ENCODE results near the gene ZNF575. TPM values are rescaled to one million over a fixed set of nuclear protein-coding genes. Genes with fewer than 3 reads are reported as not detected.
"Not testable (repeated sequence)": the region's sequence is repeated elsewhere in the genome, so short reads cannot be mapped to it uniquely, and the experiment has no call there.

Gene ZNF575
- total RNA-seq, 1 donor from 2014 or later, result 1.5 TPM

DNA sequence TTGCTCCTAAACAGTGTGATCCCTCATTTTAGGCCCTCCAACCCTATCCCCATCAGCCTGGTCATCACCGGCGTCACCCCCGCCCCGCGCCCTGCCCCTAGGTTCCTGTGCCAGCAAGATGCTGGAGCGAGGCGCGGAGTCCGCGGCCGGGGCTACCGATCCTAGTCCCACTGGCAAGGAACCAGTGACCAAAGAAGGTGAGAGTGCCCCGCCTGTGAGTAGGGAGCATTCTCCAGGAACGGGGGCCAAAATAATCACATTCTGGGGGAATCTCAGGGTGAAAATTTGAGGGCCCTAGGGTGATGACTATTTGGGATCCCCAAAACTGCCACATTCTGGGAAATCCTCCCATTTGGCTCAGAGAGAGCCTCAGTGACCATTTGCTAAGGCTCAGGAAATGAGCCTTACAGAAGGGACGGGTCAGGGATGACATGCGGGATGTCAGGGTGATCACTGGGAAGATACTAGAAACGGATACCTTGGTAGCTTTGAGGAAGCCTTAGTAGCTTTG lies 1.4 kb downstream of the ZNF575 start:
- no peak for ATAC-seq (ENCODE audit: poor library complexity)
- intact Hi-C loops (cut with DNase I), result no loop called here
- DNase-seq, result no peak

DNA sequence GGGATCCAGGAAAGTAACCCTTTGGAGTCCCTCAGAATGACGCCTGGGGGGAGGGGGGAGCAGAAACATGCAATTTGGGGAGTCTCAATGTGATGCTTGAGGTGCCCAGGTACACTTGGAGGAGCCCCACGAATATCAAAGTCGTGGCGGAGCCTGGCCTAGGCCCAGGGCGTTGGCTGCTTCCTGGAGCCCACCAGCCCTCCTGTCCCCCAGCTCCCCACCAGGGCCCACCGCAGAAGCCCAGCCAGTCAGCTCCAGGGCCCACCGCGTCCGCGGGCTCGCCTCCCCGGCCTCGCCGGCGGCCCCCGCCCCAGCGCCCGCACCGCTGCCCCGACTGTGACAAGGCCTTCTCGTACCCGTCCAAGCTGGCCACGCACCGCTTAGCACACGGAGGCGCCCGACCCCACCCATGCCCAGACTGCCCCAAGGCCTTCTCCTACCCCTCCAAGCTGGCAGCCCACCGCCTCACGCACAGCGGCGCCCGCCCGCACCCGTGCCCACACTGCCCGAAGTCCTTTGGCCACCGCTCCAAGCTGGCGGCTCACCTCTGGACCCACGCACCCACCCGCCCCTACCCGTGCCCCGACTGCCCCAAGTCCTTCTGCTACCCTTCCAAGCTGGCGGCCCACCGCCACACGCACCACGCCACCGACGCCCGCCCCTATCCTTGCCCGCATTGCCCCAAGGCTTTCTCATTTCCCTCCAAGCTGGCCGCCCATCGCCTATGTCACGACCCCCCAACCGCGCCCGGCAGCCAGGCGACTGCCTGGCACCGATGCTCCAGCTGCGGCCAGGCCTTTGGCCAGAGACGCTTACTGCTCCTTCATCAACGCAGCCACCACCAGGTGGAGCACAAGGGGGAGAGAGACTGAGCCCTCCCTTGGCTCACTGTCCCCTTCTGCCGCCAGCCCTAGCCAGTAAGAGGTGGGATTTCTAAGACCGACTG lies 2.1 kb downstream of the ZNF575 start:
- intact Hi-C loops (cut with DNase I), result loop anchor here (5.0 kb wide), 1 partner anchor 117 kb away; no protein-coding TSS in a partner anchor
- ATAC-seq (ENCODE audit: poor library complexity) (peak; percentile 5), DNase-seq (peak; percentile 82)

DNA sequence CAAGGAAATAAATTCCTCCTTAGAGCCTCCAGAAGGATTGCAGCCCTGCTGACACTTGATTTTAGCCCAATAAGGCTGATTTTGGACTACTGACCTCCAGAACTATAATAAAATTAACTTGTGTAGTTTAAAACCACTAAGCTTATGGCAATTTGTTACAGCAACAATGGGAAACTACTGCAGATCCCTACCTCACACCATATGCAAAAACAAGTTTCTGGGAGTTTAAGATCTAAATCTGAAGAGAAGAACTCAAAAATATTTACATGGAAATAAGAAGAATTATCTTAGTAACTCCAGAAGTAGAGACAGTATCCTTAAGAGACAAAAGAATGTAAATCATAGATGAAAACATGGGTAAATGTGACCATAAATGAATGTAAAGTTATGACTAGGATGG lies 5.9 kb downstream of the ZNF575 start:
- no peak for ATAC-seq (ENCODE audit: poor library complexity)
- DNase-seq, result no peak
- intact Hi-C loops (cut with DNase I), result loop anchor here (5.0 kb wide), 1 partner anchor 113 kb away; no protein-coding TSS in a partner anchor

DNA sequence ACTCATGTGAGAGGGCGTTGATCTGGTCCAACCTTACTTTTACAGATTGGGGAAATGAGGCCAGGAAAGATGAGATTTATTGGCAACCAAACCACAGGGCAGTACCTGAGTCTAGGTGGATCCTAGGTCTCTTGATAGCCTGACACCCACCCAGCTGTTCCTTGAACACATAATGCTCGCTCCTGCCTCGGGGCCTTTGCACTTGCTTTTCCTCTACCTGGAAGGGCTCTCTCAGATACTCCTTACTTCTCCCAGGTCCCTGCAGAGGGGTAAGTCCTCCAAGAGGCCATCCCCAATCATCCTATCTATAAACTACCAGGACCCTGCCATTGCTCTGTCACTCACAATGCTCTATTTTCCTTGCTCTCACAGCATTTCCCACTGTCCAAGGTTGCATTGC lies 7.4 kb downstream of the ZNF575 start:
- ATAC-seq (ENCODE audit: poor library complexity), result no peak
- DNase-seq, result peak; percentile 4
- intact Hi-C loops (cut with DNase I), result no loop called here

DNA sequence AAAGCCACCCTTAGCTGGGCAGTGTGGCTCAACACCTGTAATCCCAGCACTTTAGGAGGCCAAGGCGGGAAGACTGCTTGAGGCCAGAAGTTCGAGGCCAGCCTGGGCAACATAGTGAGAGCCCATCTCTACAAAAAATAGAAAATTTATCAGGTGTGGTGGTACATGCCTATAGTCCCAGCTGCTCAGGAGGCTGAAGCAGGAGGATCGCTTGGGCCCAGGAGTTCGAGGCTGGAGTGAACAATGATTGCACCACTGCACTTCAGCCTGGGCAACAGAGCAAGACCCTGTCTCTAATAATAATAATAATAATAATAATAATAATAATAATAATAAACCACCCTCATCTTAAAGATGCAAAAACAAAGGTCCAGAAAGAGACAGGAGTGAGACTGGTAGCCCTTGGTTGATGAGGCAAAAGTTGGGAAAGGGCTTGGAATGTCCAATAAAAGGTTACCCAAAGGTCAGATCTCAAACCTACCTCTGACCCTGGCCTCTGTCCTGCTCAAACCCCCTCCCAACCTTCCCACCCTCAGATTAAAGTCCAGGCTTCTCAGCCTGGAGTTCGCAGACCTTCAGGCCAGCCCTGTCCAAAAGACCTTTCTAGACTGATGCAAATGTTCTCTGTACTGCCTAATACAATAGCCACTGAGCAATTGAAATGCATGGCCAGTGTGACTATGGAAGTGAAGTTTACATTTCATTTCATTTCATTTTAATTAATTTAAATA lies 9.1 kb downstream of the ZNF575 start:
- ATAC-seq (ENCODE audit: poor library complexity) (no peak), DNase-seq (peak; percentile 4)
- intact Hi-C loops (cut with DNase I), result no loop called here

DNA sequence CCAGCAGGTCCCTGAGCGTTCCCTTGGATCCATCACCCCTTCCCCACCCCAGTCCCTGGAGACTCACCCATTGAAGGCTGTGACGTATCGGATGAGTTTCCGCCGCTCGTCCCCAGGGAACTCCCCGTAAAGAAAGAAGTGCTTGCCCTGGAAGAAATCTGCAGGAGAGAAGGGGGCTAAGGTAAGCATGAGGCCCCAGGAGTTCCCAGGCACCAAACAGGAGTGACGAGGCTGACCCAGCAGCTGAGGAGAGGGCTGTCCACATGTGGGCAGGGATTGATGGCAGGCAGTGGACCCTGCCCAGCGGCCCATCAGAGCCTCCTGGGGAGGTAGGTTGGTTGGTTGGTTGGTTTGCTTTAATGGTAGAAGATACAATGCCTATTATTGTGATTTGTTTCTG lies 11.1 kb downstream of the ZNF575 start:
- DNase-seq (peak; percentile 20), ATAC-seq (ENCODE audit: poor library complexity) (no peak)
- intact Hi-C loops (cut with DNase I), result no loop called here

DNA sequence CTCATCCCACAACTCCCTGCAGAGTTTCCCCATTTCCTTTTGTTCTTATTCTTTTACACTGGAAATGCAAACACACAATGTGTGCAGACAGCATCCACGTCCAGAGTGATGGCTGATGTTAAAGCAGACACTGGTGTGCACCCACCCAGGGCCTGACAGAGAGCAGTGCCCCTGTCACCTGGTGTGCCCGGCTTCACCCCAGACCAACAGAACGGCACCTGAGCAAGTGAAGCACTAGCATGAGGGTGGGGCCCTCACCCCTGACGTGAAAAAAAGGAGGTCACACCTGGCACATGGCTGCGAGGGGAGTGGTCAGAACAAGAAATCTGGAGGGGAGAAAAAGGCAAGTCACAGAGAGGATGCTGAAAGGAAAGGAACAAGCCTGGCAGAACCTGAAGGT lies 12.3 kb downstream of the ZNF575 start:
- DNase-seq (peak; percentile 27), ATAC-seq (ENCODE audit: poor library complexity) (no peak)
- intact Hi-C loops (cut with DNase I), result no loop called here

DNA sequence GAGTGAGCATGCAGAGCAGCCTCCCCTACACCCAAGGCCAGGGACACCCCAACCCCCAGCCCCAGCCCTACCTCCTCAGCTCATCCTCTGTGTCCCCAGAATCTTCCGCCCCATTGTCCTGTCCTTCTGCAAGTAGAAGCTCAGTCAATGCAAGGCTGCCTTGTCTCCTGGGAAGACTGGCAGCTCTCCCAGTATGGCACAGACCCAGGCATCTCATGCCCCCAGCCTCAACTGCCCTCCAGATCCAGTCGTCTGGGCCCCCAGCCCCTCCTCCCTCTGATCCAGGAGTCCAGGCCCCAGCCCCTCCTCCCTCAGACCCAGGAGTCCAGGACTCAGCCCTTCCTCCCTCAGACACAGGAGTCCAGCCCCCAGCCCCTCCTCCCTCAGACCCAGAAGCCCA lies 13.0 kb downstream of the ZNF575 start:
- DNase-seq, result peak; percentile 27
- ATAC-seq (ENCODE audit: poor library complexity), result no peak
- intact Hi-C loops (cut with DNase I), result no loop called here

DNA sequence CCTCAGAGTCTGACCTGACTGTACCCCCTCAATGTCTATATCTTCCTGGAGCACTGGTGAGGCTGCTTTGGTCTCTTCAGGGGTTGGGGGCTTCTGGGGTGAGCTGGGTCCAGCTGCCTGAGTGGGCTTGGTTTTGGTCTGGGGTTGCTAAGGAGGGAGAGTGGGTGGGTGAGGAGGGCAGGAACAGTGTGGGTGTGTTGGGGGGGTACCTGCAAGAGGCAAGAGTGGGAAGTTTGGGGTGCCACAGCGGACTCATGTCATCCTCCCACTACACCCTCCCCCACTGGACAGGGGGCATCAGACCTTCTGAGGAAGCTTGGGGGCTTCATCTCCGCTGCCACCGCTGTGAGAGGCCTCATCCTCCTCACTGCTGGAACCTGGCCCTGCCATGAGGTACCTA lies 13.6 kb downstream of the ZNF575 start:
- ATAC-seq (ENCODE audit: poor library complexity), result no peak
- DNase-seq, result peak; percentile 8
- intact Hi-C loops (cut with DNase I), result no loop called here

DNA sequence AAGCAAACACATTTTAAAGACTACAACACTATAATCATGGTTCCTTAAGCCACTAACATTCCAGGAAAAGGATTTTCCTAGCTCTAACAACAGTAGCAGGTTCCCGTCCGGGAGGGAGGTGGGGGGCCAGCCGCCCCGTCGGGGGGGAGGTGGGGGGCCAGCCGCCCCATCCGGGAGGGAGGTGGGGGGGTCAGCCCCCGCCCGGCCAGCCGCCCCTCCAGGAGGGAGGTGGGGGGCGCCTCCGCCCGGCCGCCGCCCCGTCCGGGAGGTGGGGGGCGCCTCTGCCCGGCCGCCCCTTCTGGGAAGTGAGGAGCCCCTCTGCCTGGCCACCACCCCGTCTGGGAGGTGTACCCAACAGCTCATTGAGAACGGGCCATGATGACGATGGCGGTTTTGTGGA lies 14.9 kb downstream of the ZNF575 start:
- DNase-seq; ATAC-seq (ENCODE audit: poor library complexity); intact Hi-C loops (cut with DNase I): not testable (repeated sequence)

DNA sequence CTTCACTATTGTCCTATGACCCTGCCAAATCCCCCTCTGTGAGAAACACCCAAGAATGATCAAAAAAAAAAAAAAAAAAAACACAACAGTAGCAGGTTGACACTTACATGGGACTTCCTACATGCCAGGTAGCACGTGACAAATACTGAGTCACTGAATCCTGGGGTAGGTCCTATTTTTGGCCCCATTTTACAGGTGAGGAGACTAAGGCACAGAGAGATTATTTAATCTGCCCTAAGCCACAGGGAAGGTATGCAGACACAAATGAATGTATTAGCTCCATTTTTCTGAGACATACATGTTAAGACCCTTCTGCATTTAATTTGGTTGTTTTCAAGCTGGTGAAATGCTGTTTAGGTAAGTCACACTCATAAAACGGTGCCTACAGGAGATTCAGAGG lies 15.7 kb downstream of the ZNF575 start:
- DNase-seq (no peak), ATAC-seq (ENCODE audit: poor library complexity) (no peak)
- intact Hi-C loops (cut with DNase I), result no loop called here

DNA sequence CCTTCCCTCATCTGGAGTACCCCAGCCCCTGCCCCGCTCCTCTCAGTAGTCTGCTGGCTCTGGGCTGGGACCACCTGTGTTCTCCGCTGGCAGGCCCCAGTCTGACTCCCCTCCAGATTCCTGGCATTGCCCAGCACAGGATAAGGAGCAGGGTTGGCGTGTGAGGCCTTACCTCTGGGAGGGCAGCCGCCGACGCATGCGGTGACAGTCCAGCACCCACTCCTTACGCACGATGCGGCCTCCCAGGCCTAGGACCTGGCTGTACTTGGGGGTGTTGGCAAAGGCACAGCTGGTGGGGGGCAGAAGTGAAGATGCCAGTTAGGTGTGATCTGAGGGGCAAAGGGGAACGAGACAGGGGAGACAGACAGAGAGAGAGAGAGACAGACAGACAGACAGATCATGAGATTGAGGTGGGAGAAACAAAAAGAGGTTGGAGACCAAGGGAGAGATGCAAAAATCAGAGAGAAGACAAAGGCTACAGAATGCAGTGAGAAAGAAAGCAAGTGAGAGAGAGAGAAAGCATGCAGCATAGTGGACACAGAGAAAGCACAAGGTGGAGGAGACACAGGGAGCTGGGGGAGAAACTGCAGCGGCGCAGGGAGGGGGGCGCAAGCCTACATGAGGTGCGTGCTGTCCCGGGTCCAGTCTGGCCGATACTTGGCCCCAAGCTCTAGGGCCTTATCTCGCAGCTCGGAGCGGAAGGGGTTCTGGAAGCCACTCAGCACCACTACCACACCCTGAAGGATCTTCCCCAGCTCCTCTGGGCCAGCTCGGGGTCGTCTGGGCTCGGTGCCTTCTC lies 18.6 kb downstream of the ZNF575 start:
- intact Hi-C loops (cut with DNase I), result no loop called here
- no peak for DNase-seq
- no peak for ATAC-seq (ENCODE audit: poor library complexity)

DNA sequence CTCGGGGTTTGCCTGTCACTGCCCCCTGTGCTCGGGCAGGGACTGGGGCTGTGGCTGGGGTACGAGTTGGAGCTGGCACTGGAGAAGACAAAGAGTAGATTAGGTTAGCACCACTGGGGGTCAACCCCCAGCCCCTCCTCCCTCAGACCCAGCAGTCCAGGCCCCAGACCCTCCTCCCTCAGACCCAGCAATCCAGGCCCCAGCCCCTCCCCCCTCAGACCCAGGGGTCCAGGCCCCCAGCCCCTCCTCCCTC lies 19.1 kb downstream of the ZNF575 start:
- ATAC-seq (ENCODE audit: poor library complexity), result no peak
- DNase-seq, result no peak
- intact Hi-C loops (cut with DNase I), result no loop called here

DNA sequence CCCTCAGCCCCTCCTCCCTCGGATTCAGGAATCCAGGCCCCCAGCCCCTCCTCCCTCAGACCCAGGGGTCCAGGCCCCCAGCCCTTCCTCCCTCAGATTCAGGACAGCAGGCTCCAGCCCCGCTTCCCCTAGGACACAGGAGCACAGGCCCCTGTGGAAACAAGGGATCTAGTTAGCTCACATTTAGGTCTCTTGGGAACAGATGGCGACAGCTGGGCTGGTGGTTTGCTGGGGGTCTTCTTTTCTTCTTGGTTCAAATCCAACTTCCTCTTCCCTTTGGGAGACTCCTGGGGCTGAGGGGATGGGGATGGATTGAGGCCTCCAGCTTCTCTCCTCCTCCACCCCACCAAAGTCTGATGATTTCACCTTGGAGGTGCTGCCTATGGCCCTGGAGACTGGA lies 19.6 kb downstream of the ZNF575 start:
- DNase-seq (no peak), ATAC-seq (ENCODE audit: poor library complexity) (no peak)
- intact Hi-C loops (cut with DNase I), result no loop called here

DNA sequence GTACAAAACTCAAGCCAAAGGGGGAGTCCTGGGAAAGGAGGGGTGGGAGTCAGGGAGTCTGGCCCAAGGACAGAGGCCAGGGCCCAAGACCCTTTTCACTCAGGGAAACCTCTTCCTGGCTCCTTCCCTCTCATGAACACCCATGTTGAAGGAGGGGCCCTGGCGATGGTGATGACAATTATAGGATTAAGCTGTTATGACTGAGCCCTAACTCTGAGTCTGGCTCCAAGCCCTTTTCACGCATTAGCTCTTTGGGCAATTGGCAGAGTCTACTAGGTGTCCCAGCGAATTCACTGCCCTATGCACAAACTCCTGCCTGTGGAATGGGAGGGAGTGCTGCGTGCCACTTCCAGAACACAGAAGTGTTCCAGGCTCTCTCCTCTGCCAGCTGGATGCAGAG lies 20.7 kb downstream of the ZNF575 start:
- ATAC-seq (ENCODE audit: poor library complexity) (no peak), DNase-seq (no peak)
- intact Hi-C loops (cut with DNase I), result no loop called here

DNA sequence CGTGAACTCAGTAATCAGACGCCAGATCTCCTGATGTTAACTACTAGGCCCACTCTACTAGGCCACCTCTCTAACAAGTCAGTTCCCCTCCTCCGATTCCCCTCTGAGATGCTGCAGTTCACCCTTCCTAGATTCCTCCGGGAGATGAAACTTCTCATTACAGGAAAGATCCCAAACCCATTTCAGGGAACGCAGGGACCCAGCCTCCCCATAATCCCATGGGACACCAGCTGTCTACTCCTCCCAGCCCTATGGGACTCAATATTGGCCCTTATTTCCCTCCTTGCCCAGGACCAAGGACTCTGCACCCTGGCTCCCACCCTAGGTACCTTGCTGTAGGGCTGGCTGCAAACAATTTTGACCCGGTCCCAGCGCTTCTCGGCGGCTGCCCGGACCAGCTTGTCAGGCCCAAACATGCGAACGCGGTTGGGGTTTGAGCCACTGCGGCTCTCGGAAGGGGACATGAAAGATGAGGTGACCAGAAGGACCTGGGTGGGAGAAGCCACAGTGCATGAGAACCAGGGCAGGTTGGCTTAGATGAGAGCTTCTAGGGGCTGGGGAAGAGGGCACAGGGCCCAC lies 21.4 kb downstream of the ZNF575 start:
- no peak for DNase-seq
- ATAC-seq (ENCODE audit: poor library complexity), result no peak
- intact Hi-C loops (cut with DNase I), result no loop called here

DNA sequence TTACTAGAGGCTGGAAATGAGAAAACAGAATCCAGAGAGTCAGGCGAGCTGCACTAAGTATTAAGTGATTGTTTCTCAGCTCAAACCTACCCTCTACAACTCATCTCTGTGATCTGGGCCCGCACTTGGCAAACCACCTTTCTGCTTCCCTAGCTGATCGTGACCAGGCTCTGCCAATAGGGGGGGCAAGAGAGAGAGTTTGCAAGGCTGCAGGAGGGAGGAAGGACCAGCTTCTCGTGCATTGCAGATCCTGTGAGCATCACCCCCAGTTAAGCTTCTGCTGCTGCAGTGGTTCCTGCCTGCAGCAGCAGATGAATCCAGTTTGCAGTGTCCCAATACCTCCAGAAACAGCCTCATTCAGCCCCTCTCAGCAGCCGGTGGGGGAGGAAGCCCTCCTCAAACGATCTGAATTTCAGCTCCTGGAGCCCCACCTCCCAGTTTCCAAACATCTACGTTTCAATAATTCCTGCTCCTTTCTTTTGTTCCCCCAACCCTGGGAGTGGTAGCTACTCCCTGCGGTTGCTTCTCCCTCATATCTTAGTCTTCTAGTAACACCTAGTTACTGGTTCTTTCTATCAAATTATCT lies 22.3 kb downstream of the ZNF575 start:
- intact Hi-C loops (cut with DNase I), result no loop called here
- DNase-seq (peak; percentile 67), ATAC-seq (ENCODE audit: poor library complexity) (peak; percentile 34)

DNA sequence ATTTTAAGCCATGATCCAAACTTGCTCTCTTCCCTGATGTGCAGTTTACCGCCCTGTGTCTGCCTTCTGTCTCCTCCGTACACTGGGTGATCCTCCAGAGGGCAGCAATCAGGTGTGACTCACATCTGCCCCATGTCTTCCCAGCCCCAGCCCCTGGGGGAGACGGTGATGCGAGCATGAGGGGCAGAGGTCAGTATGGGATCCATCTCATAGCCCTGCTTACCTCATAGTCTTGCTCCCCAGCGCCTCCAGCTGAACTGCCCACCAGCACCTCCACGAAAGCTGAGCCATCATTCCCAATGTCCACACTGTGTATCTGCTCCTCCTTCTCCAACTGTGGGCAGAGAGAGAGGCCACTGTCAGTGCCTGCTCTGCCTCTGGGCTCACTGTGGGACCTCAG lies 27.7 kb downstream of the ZNF575 start:
- DNase-seq (no peak), ATAC-seq (ENCODE audit: poor library complexity) (no peak)
- intact Hi-C loops (cut with DNase I), result no loop called here

Measured in Right ventricle myocardium superior (tissue), 1 donor.